Adrenal gland (tissue), 5 donors: Measurements from ENCODE around the gene CUL3.
"Not testable (repeated sequence)": the region's sequence is repeated elsewhere in the genome, so short reads cannot be mapped to it uniquely, and the experiment has no call there.

Source experiments
- POLR2A ChIP-seq, 2 donors: fragments of 450-650 bp; IDR thresholded peaks; one replicate each; pipeline ENCODE4 v1.6.1; 2017; ENCODE audit warnings: antibody characterized with exemption in 2 of 2, mild to moderate bottlenecking in 2 of 2, moderate library complexity in 1 of 2
- TF ChIP-seq, protein P1 (sequence below), 6 experiments: fragments of 450-650 bp in 4 of 6; fragments of 200-600 bp in 2 of 6; sonication (generic) in 1 of 6; IDR thresholded peaks; 1 replicate in 5 of 6; 2 replicates in 1 of 6; pipeline versions ENCODE4 v1.5.1 to v1.8.0; 2016 to 2021; ENCODE audit warnings: antibody characterized with exemption in 6 of 6, mild to moderate bottlenecking in 2 of 6, moderate library complexity in 1 of 6
- donor health status: DM: no; HTN: no; CAD: no.

DNA sequence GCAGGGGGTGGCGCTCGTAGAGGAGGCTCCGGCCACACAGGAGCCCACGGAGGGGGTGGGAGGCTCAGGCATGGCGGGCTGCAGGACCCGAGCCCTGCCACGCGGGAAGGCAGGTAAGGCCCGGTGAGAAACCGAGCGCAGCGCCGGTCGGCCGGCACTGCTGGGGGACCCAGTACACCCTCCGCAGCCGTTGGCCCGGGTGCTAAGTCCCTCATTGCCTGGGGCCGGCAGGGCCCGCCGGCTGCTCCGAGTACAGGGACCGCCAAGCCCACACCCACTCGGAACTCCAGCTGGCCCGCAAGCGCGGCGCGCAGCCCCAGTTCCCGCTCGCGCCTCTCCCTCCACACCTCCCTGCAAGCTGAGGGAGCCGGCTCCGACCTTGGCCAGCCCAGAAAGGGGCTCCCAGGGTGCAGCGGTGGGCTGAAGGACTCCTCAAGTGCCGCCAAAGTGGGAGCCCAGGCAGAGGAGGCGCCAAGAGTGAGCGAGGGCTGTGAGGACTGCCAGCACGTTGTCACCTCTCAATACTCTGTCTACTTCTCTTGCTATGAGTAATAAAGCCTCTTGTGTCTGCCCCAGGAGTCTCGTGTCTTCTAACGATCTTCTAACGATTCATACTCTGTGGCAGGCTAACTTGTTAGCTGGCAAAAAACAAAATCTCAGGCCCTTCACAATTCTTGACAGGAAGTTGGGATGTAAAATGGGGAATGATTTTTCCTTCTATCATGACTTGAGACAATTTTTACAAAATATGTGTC lies 18.8 kb upstream of the CUL3 start:
- TF ChIP-seq, protein P1, sequence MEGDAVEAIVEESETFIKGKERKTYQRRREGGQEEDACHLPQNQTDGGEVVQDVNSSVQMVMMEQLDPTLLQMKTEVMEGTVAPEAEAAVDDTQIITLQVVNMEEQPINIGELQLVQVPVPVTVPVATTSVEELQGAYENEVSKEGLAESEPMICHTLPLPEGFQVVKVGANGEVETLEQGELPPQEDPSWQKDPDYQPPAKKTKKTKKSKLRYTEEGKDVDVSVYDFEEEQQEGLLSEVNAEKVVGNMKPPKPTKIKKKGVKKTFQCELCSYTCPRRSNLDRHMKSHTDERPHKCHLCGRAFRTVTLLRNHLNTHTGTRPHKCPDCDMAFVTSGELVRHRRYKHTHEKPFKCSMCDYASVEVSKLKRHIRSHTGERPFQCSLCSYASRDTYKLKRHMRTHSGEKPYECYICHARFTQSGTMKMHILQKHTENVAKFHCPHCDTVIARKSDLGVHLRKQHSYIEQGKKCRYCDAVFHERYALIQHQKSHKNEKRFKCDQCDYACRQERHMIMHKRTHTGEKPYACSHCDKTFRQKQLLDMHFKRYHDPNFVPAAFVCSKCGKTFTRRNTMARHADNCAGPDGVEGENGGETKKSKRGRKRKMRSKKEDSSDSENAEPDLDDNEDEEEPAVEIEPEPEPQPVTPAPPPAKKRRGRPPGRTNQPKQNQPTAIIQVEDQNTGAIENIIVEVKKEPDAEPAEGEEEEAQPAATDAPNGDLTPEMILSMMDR (IDR thresholded peaks at IDR 0.05), result not testable (repeated sequence)
- not testable (repeated sequence) for TF ChIP-seq POLR2A (IDR thresholded peaks at IDR 0.05)
